NCI-H82 treated with DMSO at 0.1 percent for 48 hours (cell line): ENCODE data around the gene KIF9.
"Not testable (repeated sequence)": the region's sequence is repeated elsewhere in the genome, so short reads cannot be mapped to it uniquely, and the experiment has no call there.

Experiments
- DNase-seq: peaks from one replicate; lab custom pipeline; 2025; ENCODE audit not compliant: unreplicated experiment; lab: John Stamatoyannopoulos, UW

Gene KIF9

GRCh38 chr3:47295322-47295721 is 12.7 kb upstream of the KIF9 start:
- DNase-seq, result no peak

- no peak for DNase-seq
Measured at GRCh38 chr3:47294392-47294791, 11.8 kb upstream of the KIF9 start.

GRCh38 chr3:47293822-47294221 is 11.2 kb upstream of the KIF9 start:
- DNase-seq, result no peak

GRCh38 chr3:47291754-47292420 is 9.3 kb upstream of the KIF9 start:
- DNase-seq, result not testable (repeated sequence)

GRCh38 chr3:47291158-47291753 is 8.7 kb upstream of the KIF9 start:
- no peak for DNase-seq

GRCh38 chr3:47288966-47289910 is 6.6 kb upstream of the KIF9 start:
- no peak for DNase-seq

- DNase-seq, result no peak
Measured at GRCh38 chr3:47283591-47284364, 1.2 kb upstream of the KIF9 start.

- DNase-seq, result no peak
Measured at GRCh38 chr3:47283193-47283537, 566 bp upstream of the KIF9 start.

GRCh38 chr3:47280519-47280918 is 2.1 kb downstream of the KIF9 start:
- DNase-seq, result no peak

GRCh38 chr3:47276558-47276957 is 6.0 kb downstream of the KIF9 start:
- no peak for DNase-seq

- DNase-seq, result no peak
Measured at GRCh38 chr3:47274652-47275051, 7.9 kb downstream of the KIF9 start.

GRCh38 chr3:47273564-47273963 is 9.0 kb downstream of the KIF9 start:
- DNase-seq, result no peak

- DNase-seq, result no peak
Measured at GRCh38 chr3:47270526-47270925, 12.1 kb downstream of the KIF9 start.

- no peak for DNase-seq
Measured at GRCh38 chr3:47267490-47267824, 15.1 kb downstream of the KIF9 start.

- DNase-seq, result peak; percentile 24
Measured at GRCh38 chr3:47266709-47267489, 15.7 kb downstream of the KIF9 start.

- DNase-seq, result no peak
Measured at GRCh38 chr3:47265725-47266428, 16.7 kb downstream of the KIF9 start.

GRCh38 chr3:47265008-47265407 is 17.6 kb downstream of the KIF9 start:
- DNase-seq, result no peak

- no peak for DNase-seq
Measured at GRCh38 chr3:47261301-47261700, 21.3 kb downstream of the KIF9 start.

GRCh38 chr3:47260605-47261004 is 22.0 kb downstream of the KIF9 start:
- DNase-seq, result no peak

GRCh38 chr3:47259114-47259513 is 23.5 kb downstream of the KIF9 start:
- DNase-seq, result no peak
